Erythroblast (primary cell): Measurements from ENCODE around the gene CRACDL.

Experiments
- DNase-seq, 2 experiments: peaks; one replicate each; lab custom pipeline; 2025; lab: John Stamatoyannopoulos, UW
- GATA1 ChIP-seq: IDR thresholded peaks from 2 replicates; pipeline ENCODE4 v1.6.1; 2011; ENCODE audit warnings: low read depth, mild to moderate bottlenecking, control low read depth, low read length, moderate library complexity
- POLR2A ChIP-seq: IDR thresholded peaks from 2 replicates; pipeline ENCODE4 v1.6.1; 2011; ENCODE audit warnings: mild to moderate bottlenecking, low read length

CRACDL gene

DNA sequence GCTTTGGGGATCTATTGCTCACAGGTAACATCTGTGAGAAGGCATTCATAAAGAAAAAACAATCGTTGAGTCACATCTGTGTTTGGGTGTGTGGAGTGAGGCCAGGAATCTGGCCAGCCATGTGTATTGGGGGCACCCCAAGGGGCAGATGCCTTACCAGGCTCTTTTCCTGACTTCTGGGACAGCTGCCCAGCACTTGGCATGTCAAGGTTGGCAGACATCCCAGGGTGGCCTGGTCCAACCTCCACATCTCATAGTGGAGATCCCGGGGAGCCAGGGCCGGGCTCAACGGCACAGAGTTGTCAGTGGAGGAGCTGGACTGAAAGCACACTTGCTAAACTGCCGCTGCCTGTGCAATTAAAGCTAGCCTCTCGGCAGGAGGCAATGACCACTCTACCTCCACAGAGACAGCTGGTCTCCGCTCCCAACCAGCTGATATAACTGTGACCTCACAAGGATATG lies 129.8 kb downstream of the CRACDL start:
- no peak for TF ChIP-seq POLR2A
- no peak for TF ChIP-seq GATA1

DNA sequence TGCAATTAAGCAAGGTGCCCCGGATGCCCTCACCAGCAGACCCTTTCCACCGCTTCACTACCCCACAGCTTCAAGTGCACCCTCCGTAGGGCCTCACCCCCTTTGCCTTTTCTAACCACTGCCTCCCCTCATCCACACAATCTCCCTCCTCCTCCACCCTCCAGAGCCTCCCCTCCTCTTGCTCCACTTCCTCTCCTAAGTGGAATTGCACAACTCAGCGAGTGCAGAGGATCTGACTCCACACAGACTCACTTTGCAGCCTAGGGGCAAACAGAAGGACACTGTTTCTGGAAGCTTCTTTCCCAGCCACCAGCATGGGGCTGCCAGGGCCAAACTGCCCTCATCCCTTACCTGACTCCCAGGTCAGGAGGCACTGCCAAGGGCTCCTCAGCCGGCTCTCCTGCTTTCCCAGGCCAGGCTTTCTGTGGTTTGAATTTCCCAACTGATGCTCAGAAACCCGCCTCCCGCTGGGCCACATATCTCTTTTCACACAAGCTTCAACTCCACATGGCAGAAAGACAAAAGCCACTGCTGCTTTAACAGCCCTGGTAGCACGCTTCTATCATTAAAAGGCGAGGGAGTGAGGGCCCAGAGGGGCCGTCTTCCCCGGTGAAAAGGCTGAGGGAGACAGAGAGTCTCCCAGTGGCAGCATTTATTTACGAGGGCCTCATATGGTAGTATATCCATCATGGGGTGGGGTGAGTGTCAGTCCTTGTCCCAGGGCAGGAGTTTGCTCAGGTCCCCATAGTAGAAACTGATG lies 130.4 kb downstream of the CRACDL start:
- TF ChIP-seq POLR2A (no peak), GATA1 (no peak)
- no peak for DNase-seq

More for the DNA sequence above, 129.8 kb downstream of the CRACDL start:
- DNase-seq, result no peak

DNA sequence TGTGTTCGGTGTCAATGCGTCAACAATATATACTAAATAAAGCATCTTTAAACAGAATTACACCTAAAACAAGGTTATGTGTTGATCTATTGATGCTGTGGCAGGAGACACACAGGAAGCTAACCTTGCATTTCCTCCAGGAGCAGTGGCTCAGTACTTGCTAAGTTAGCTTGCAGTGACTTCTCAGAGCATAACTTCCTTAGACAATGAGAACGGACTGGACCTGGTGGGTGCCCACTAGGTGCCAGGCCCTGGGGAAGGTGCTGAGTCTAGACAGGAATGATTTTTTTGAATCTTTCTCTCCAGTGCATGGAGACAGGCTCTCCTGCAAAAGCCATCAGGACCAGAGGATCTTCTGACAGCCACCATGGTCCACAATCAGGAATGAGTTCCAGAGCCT lies 131.3 kb downstream of the CRACDL start:
- no peak for DNase-seq
- TF ChIP-seq GATA1 (no peak), POLR2A (no peak)

DNA sequence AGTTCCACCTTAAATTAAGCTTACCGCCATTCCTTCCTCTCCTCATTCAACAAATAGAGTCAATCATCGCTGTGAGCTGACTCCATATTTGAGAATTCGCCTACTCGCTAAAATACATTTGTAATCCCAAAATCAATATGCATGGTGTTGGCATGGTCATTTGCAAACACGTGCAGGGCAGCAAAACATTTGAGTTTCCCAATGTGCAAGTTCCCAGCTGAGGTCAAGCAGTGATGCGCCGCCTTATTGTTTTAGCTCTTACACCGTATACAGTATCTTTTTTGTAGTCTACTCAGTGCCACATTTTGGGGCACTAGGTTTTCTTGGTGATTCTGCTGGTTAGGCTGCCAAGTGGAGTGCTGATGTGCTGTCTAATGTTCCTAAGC lies 131.8 kb downstream of the CRACDL start:
- TF ChIP-seq GATA1 (no peak), POLR2A (no peak)
- DNase-seq, result no peak

DNA sequence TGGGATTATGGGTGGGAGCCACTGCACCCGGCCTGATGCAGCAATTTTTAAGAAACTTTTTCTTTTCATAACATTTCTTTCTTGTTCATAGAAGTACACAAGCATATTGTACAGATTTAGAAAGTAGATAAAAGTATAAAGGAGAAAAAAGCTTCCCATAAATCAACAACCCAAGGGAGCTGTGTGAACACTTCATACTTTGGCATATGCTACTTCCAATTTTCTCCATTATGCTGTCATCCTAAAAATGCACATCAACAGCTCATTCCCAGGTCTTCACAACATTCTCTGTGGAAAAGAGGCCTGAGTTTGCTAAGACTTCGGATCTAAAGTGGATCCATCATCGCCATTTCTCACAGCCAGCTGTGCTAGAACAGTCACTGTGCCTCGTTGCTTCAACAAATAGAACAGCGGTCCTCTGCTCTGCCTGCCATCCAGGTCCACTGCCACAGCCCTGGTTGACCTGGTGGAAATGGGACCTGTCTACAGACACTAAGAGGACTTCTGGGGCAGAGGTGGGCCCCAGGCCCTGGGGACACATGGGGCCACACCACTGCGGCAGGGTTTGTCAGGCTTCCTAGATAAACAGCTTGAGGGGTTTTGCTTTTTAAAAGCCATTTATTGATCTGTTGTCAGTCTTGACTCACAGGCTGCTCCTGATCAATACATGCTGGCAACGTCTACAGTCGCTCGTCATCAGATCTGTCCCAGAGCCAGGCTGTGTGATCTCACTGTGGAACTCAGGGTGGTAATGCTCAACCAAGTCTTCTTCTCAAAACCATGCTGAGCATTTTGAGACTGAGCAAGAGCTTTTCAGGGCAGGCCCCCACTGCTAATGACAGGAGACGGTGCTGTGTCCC lies 132.4 kb downstream of the CRACDL start:
- DNase-seq, result no peak

DNA sequence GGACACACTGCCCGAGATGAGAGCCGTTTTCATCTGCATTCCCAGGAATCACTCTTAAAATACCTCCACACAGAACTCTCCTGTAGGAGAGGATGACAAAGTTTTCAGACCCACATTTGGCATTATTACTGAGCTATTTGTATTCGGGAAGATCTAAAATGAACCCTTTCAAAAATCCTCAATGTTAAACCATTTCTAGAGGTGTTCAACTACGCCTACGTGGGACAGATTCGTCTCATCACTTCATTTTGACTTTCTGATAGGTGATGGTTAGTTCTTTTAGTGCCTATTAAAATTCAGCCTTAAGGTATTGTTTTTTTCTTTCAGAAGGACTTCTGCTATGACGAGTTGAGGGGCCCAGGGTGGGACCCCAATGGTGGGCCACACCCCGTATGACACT lies 133.7 kb downstream of the CRACDL start:
- no peak for DNase-seq
- TF ChIP-seq GATA1 (no peak), POLR2A (no peak)

More for the DNA sequence above, 132.4 kb downstream of the CRACDL start:
- TF ChIP-seq GATA1 (no peak), POLR2A (no peak)

DNA sequence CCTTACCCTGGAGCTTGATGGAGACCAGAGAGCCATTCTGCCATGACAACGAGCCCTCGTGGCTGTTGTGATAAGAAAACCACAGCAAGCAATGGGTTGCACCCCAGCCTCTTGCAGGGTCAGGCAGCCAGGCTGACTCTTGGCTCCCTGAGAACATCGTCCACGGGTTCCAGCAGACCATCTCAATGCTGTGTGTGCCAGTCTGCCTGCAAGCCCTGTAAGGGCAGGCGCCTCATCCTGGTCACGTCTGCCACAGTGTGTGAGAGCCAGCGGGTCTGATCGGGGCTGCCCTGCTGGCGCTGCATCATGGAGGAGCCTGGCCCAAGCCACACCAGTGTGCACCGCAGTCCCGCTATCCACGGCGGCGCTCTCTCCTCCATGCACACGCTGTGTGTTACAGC lies 134.1 kb downstream of the CRACDL start:
- TF ChIP-seq GATA1 (no peak), POLR2A (no peak)
- DNase-seq, result peak in 1 of 2 experiments; percentile 38

DNA sequence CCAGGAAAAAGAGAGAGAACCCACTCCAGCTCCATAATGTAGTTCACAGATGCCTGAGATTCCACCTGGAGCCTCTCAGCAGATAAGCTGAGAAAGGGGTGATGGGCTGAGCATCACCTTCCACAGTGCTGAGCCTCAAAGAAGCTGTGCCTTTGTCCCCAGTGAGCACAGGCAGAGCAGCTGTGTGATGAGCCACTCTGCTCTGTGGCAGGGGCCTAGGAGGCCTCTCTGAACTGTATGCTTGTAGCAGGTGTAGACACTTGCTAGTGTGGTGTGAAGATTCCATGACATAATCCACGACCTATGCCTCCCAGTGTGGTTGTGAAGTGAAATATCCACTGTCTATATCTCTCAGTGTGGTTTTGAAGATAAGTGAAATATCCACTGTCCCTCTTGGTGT lies 134.7 kb downstream of the CRACDL start:
- no peak for DNase-seq
- TF ChIP-seq POLR2A (no peak), GATA1 (no peak)

DNA sequence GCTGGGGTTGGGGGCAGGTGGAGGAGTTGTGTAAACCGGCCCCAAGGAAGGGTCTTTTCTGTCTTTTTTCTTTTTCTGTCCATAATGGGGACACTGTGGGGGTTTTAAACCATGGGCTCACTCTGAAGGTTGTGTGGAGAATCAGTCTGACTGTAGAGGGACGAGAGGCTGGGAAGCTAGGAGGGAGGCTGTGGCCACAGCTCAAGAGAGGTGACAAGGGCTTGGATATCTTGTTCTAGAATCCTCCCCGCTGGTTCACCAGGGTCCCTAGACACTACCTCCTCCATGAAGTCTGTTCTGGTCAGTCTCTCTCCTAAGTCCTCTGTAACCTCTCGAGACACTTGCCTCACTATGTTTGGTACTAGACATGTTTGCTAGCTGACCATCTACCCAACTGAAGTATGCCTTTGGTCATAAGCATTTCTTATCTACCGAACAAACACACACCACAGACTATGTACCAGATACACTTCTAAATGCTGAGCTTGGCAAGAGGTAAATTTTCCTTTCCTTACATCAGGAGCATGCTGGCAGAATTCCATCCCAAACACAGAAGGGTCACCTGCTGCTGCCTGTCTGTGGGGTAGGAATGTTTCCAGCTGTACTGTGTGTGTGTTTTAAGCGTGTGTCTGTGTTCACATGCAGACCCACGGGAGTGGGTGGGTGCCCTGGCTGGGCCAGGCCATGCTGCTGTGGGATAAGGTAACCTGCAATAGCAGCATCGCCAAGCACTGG lies 135.5 kb downstream of the CRACDL start:
- DNase-seq, result no peak
- TF ChIP-seq GATA1, result no peak
- no peak for TF ChIP-seq POLR2A

DNA sequence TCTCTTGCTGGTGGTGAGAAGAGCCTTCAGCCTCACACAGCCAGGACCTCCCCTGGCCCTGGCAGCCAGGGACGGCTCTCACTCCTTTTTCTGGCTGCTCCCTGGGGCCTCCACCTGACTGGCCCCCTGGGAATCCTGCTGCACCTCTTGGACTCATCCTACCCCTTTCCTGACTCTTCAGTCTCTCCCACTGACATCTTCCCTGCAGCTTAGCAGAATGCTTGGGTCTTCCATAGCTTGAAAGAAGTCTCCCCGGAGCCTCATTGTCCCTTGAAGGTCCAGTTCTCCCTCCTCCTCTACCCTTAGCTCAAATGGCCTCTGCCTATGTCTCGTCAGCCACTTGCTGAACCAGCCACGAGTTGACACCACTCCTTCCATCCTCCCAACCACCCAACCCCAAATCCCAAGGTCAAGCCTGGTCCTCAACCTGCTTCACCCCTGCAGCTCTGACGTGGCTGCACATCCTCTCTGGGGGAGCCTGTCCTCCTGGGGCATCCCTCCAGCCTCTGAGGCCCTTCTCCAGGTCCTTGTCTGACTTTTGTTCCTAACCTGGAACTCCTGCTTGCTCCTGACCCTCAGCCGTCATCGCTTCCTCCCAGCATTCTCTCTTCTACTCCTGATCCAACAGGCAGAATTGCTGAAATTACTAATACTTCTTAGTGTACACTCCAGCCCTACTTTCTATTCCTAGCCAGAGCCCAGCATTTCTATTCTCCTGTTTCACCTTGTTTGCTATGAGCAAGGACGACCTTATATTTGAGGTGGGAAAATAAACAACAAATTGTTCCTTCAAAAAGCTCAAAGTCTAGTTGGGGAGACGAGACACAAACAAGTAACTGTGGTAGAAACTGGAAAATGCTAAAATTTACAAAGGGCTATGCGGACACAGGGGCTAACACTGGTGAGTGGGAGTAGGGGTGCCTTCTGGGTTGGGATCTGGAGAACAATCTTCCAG lies 136.4 kb downstream of the CRACDL start:
- no peak for DNase-seq
- TF ChIP-seq POLR2A (no peak), GATA1 (no peak)

DNA sequence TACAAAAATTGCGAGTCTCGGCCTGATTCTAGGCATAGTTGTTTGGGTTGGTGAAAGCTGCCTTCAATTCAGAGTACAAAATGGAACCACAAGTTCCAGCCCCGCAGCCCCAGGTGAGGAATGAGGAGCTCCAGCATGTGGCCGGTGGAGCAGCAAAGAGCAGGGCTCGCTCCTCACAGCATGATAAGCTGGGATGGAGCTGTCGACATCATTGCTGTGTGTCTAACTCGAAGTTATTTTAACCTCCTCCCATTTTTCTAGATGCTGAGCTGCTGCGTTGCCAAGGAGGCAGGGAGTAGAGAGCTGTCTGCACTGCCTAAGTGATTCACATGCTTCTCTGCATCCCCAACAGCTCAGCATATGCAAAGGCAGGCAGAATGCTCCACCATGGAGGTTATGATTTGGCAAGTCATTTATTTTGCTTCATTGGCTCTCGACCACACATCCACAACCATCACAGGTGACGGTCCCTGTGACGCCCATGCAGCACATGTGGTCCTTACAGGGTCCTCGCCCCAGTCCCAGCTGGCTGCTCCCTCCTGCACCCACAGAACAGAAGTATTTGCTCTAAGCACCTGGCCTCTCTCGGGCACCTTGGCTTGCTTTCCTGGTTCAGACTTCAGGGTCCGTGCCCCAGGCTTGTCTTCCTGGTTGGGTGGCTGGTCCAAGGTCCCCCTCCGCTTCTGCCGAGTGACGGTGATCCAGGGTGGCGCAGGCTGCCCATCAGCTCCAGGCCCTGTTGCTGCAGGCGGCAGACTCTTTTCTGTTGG lies 139.1 kb downstream of the CRACDL start:
- TF ChIP-seq POLR2A, result no peak
- TF ChIP-seq GATA1, result no peak
- DNase-seq, result no peak
